RCC 7860 (cell line): Measurements from ENCODE around the gene ATXN7L3B.
A peak's percentile ranks its signal among the peaks of the same experiment; 100 is the strongest.
"Not testable (repeated sequence)": the region's sequence is repeated elsewhere in the genome, so short reads cannot be mapped to it uniquely, and the experiment has no call there.

Source experiments
- DNase-seq: peaks from one replicate; pipeline ENCODE4 v3.0.0-alpha.2; 2015; ENCODE audit warnings: low spot score
- FAIRE-seq: peaks from 2 replicates; lab custom pipeline; 2012; peaks lifted over from hg19 to GRCh38; lab: Jason Lieb, UNC

Gene ATXN7L3B, protein sequence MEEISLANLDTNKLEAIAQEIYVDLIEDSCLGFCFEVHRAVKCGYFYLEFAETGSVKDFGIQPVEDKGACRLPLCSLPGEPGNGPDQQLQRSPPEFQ

DNA sequence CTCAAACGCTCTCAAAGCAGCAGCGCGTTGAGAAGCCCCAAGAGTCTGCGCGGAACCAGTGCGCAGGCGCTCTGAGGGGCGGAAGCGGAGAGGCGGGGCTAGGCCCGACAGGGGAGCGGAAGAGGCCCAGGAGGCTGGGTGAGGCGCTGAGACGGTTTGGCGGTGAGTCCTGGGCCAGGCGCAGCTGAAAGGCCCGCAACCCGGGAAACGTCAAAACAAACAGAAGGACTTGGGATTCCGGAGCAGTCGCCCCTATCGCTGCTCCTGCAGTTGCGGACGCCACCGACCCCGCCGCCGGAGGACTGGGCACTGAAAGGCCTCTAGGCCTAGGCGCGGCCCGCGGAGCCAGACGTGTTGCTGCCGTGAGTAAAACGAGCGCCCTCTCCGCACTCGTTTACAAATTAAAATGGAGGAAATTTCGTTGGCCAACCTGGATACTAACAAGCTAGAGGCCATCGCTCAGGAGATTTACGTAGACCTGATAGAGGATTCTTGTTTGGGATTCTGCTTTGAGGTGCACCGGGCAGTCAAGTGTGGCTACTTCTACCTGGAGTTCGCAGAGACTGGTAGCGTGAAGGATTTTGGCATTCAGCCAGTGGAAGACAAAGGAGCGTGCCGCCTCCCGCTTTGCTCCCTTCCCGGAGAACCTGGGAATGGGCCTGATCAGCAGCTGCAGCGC lies at the start of gene ATXN7L3B:
ATXN7L3B (plus strand) TSS at position 129 of the 679 bp plus-strand sequence; CDS start at position 407, 278 bp downstream.
- FAIRE-seq (no peak), DNase-seq (peak; percentile 86)

DNA sequence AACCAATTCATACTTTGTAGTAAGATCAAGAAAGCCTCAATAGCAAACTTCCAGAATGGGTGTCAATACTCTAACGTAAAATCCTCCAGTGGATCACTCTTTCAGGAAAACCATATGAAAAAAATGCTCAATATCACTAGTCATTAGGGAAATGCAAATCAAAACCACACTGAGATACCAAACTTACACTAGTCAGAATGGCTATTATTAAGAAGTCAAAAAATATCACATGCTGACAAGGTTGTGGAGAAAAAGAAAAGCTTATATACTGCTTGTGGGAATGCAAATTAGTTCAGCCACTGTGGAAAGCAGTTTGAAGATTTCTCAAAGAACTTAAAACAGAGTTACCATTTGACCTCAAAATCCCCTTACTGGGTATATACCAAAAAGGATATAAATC lies 49.5 kb upstream of the ATXN7L3B start:
- no peak for FAIRE-seq

DNA sequence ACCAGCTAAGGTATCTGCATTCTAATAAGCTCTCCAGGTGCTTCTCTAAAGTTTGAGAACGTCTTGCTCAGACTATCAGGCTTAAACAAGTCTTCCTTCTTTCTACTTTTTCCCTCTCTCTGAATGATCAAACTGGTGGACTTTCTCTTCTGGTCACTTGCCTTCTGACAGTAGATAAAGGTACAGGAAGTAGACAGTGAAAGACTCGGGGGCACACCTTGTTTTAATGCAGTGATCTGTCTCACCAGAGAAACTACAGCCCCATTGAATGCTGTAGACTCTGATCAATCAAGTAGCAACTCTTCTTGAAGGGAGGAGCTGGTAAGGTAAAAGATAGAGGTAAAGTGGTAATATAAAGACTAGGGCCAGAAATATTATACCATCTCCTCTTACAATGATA lies 48.1 kb upstream of the ATXN7L3B start:
- no peak for FAIRE-seq

More for the DNA sequence above, 49.5 kb upstream of the ATXN7L3B start:
- no peak for DNase-seq

DNA sequence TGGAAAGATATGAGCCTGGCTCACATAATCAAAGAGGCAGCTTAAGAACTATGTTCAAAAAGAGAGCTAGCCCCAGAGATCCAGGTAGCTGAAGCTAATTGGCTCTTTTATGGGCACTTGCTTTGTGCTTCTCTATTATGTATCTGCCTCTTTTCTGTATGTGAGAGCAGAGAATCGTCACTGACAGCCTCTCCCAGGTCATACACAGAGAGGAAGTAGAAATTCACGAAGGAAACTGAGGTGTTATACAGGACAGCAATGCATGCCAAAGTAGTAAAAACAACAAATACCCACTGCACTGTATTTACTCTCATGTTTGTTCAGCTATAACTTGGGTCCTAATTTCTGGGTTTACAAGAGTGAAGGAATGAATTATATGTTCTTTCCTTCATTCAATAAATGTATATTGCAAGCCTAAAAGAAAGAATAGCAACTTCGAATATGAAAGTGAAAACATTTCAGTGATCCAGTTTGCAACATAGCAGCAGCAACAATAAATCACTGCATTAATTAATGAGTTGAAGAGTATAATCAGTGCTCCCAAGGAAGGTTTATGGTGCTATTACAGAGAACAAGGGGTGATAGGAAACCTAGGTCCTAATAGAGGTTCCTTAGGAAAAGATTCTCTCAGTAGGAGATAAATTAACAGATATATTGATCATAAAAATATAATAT lies 47.1 kb upstream of the ATXN7L3B start:
- DNase-seq (no peak), FAIRE-seq (no peak)

More for the DNA sequence above, 48.1 kb upstream of the ATXN7L3B start:
- DNase-seq: no peak

DNA sequence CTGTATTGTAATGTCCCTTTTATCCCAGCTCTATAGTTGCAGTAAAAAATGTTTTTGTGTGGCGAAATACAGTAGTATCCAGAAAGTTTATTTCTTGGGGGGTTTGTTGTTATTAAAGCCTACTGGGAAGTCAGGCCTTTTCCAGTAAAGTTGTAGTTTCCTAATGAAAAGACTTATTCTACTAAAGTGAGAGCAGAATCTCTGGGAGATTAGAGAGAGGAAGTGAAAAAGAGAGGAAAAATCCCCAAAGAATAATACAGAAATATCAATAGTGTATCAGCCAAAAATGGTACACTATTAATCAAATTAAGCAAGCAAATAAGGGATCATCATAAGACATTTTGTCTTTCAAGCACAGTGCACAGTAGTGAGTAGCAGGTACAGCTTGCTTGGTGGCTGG lies 46.3 kb upstream of the ATXN7L3B start:
- DNase-seq: no peak
- FAIRE-seq: no peak

DNA sequence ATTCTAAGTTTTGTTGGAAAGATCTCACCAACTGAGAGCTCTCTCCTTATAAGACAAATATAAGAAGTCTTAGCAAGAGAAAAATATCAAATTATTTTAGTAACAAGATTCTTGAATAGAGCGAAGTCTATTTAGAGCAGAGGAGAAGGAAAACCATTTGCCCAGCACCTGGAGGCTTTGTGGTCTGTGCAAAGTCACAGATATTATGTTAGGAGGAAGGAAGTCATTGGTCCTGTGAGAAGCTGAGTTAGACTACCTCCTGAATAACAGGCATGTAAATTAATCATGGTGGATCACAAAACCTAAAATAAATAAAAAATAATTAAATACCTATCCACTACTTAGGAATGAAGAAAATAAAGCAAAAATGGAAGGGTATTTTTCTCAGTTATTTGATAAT lies 38.4 kb upstream of the ATXN7L3B start:
- no peak for DNase-seq
- FAIRE-seq: no peak

GRCh38 chr12:74508873-74509657 lies 28.6 kb upstream of the ATXN7L3B start:
- not testable (repeated sequence) for DNase-seq

DNA sequence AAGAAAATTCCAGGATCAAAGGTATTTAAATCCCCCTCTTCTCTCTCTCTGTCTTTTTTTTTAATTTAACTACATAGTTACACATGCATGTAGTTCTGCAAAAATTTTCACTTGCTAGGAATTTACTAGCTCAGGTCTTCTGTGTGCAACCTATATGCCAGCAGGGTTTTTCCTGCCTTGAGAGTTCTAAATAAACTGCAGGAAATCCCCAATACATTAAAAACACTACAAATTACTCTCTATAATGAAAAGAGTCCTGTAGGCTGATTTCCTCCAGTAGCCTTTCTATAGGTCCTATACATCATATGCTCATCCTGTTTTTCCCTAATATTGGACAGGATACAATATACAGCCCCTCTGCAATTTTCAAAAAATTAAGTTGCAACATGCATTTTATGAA lies 27.7 kb upstream of the ATXN7L3B start:
- DNase-seq: no peak
- FAIRE-seq: no peak

More at GRCh38 chr12:74508873-74509657, 28.6 kb upstream of the ATXN7L3B start:
- FAIRE-seq: not testable (repeated sequence)

- DNase-seq (no peak), FAIRE-seq (no peak)
Observed at GRCh38 chr12:74514098-74514872, 23.4 kb upstream of the ATXN7L3B start.

DNA sequence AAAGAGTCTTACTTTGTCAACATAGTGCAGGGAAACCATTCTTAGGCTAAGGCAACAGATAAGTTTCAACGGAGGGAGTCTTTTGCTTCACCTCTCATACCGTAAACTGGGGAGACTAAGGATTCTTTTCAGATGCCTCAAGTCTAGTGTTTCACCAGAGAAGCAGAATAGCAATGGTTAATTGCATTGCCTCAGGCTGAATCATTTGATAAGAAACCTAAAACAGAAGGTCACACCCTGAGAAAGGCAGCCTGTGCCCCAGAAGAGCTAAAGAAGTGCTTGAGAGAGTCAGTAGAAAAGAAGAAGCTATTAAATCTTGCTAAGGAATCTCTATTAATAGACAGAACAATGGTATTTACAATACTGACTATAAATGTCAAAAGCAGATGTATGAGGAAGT lies 21.8 kb upstream of the ATXN7L3B start:
- DNase-seq (no peak), FAIRE-seq (no peak)

DNA sequence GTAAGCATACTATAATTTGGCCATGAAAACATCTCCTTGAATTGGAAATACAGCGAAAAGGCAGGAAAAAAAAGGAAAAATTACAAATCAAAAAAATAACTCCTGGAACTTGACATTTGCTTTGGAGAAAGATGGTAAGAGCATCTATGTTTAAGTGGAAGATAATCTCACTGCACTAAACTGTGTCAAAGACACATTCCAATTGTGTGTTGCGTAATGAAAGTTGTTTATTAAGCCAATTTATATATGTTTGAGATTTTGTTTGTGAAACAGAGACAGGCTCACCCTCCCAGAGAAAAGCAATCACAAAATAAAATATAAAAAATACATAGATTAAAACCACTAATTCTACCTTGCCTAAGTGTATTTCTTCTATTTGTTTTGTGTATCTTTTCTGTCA lies 11.1 kb upstream of the ATXN7L3B start:
- FAIRE-seq (no peak), DNase-seq (no peak)

GRCh38 chr12:74527491-74527890 lies 10.1 kb upstream of the ATXN7L3B start:
- no peak for FAIRE-seq

DNA sequence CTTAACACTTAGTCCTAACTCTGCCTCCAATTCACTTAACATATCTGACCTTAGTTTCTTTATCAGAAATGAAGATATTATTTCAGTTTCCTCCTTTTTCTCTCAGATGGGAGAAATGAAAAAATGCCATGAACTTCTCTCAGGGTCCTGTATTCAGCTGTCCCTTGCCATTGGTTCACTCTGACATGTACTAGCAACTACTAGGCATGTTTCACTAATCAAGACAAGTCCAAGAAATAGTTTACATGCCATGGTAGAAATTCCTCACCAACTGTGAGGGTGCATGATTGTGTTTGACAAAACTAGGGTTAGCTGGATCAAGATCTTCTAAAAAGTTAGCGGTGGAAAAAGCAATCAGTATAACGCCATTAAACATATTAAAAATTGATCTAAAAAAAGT lies 7.0 kb upstream of the ATXN7L3B start:
- FAIRE-seq (no peak), DNase-seq (no peak)

More at GRCh38 chr12:74527491-74527890, 10.1 kb upstream of the ATXN7L3B start:
- no peak for DNase-seq

DNA sequence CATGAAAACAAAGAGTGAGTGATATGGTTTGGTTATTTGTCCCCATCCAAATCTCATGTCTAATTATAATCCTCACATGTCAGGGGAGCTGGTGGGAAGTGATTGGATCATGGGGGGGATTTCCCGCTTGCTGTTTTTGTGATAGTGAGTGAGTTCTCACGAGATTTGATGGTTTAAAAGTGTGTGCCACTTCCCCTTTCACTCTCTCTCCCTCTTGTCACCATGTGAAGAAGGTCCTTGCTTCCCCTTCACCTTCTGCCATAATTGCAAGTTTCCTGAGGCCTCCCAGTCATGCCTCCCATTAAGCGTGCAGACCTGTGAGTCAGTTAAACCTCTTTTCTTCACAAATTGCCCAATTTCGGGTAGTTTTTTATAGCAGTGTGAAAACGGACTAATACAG lies 2.1 kb upstream of the ATXN7L3B start:
- no peak for DNase-seq
- no peak for FAIRE-seq

DNA sequence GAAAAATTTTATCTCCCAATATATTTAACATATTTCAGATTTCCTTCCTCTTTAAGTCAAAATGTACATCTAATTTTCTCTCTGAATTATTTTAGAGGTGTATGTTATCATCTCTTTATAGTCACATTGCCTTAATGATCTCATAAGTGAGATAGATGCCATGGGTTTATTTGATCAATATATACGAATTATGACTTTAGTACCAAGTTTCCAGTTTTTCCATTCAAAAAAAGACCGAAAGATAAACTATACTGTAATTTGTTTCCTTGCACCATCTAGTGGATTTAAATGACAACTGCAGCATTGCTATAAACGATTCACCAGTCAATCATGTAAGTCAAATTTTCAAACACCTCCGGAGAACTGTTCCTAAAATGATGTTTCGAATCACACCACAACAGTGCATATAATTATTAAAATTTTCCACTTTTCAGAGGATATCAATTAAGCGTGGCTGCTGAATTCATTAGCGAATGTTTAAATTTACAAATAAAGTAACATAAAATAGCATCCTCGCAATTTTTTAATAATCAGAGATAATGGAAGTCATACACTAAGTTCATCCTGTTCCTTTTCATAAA lies 419 bp upstream of the ATXN7L3B start:
- peak; percentile 56 for DNase-seq
- peak; percentile 80 for FAIRE-seq

DNA sequence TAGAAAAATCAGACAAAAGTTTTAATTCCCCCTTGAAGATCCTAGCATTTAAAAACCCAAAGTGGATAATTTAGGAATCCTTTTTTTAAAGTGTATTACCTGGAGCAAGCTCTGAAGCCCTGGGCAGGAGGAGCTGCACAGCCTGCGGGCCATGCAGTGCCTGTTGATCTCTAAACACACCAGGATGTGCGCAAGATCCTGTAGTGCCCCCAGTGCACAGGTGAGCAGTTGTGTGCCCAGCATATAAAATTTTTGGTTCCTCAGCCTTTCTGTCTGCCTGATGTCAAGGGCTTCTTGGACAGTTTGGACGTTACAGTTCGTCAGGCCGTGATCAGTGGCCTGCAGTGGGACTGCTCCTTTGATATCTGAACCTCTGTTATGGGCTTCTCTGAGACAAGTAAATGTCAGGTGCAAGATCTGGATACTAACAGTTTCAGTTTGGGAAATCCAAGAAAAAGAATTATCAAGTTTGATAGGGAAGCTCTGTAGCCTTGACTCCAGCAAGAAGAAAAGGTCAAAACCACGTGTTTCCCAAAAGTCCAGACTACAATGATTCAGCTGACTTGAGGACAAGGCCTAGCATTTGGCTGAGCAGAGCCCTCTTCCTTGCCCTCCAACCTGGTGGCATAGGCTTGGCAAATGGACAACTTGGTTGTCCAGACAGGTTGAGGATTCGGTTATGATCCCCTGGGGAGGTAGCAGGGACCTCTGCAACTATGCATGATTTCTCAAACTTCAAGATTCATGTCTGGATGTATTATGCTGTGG lies 1.0 kb downstream of the ATXN7L3B start:
- FAIRE-seq (no peak), DNase-seq (no peak)

GRCh38 chr12:74539261-74539660 lies 1.6 kb downstream of the ATXN7L3B start:
- DNase-seq (no peak), FAIRE-seq (no peak)

DNA sequence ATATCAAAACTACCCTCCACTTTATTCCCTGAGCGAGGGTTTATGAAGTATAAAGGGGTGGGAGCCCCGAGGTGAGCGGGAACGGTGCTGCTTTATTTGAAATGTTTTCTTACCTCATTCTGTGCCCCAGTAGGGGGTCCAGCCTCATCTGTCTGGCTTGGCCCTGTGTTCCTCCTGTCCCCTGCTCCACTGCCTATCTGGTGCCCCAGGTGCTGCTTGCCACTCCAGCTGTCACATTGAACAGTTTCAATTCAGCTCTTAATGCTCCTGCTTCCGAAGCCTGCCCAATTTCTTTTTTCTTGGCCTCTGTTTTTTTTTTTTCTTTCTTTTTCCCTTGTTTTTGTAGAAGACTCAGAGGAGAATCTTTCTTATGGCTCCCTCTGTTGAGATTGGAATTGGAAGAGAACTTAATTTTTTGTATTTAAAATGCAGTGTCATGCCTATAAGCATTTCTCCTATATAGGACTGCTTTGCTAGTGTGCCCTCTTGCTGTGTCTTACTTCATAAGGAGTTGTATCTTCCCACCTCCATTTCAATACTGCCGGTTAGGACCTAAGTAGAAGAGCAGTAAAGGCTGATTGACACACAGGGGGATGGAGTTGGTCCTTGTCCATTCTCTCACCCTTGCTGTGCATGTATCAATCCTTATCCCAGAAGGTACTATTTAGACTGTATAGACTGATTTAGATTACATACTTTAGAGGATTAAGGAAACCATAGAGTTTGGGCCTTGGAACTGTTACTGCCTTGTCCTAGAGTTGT lies 2.3 kb downstream of the ATXN7L3B start:
- FAIRE-seq: no peak
- no peak for DNase-seq

DNA sequence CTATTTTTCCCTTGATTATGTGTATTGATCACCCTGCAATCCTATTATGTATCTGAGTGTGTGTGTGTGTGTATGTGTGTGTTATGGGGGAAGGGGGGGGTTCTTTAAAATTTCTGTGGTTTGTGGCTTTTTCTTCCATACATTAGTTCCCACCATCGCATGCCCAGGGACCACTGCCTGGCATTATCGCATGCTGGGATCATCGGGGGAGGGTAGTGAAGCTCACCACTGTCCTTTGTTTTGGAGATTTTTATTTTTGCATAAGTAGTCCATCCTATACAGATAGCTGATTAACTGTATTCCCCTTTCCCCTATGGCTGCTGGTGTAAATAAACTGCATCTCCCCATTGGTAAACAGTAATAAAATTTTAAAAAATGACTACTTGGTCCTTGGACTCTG lies 3.4 kb downstream of the ATXN7L3B start:
- FAIRE-seq (no peak), DNase-seq (no peak)
